Hematopoietic multipotent progenitor cell (in vitro differentiated cells): ENCODE results near the gene TFB1M. TPM values are rescaled to one million over a fixed set of nuclear protein-coding genes. Genes with fewer than 3 reads are reported as not detected.

ENCODE experiments used
- DNase-seq, 3 donors: peaks; one replicate each; pipeline ENCODE4 v3.0.0-alpha.2; 2011 to 2015; ENCODE audit warnings: low read depth in 2 of 3, low spot score in 2 of 3
- total RNA-seq: library from RNA; depleted of rRNA; stranded (reverse); fragments of >200 nt; gene quantifications from one replicate; pipeline ENCODE4 v1.2.3, GENCODE V29; 2012

Gene TFB1M
- total RNA-seq, 1 donor = 18.6 TPM

- DNase-seq = no peak
Observed at GRCh38 chr6:155213611-155214372, 100.5 kb downstream of the TFB1M start.

GRCh38 chr6:155212616-155213380 is 101.5 kb downstream of the TFB1M start:
- DNase-seq = no peak

GRCh38 chr6:155212106-155212505 is 102.2 kb downstream of the TFB1M start:
- no peak for DNase-seq

GRCh38 chr6:155207223-155207622 is 107.1 kb downstream of the TFB1M start:
- DNase-seq = no peak

Other genes starting within 250 kb of the TFB1M start
- gene CLDN20, start 50.5 kb downstream of the TFB1M start, total RNA-seq = not detected
- not detected for gene NOX3, start 141.4 kb upstream of the TFB1M start, total RNA-seq